GM18526 (cell line): ENCODE results near the gene SECTM1.

Source experiments
- POLR2A ChIP-seq: IDR thresholded peaks from 3 replicates; pipeline ENCODE4 v1.6.1; 2011; ENCODE audit not compliant: insufficient read length; ENCODE audit errors: extremely low read depth

The SECTM1 gene

GRCh38 chr17:82338858-82339633 is 5.5 kb upstream of the SECTM1 start:
- TF ChIP-seq POLR2A: no peak

- TF ChIP-seq POLR2A: no peak
Measured at GRCh38 chr17:82334622-82335394, 1.2 kb upstream of the SECTM1 start.

GRCh38 chr17:82334204-82334621 is 647 bp upstream of the SECTM1 start:
- no peak for TF ChIP-seq POLR2A

GRCh38 chr17:82332669-82333278 is 792 bp downstream of the SECTM1 start:
- TF ChIP-seq POLR2A: no peak

- TF ChIP-seq POLR2A: no peak
Measured at GRCh38 chr17:82331345-82331939, 2.1 kb downstream of the SECTM1 start.

GRCh38 chr17:82330322-82331239 is 3.0 kb downstream of the SECTM1 start:
- no peak for TF ChIP-seq POLR2A

- no peak for TF ChIP-seq POLR2A
Measured at GRCh38 chr17:82329683-82330321, 3.8 kb downstream of the SECTM1 start.

- TF ChIP-seq POLR2A: no peak
Measured at GRCh38 chr17:82328994-82329507, 4.5 kb downstream of the SECTM1 start.

- TF ChIP-seq POLR2A: no peak
Measured at GRCh38 chr17:82328141-82328993, 5.2 kb downstream of the SECTM1 start.

GRCh38 chr17:82327757-82328140 is 5.8 kb downstream of the SECTM1 start:
- TF ChIP-seq POLR2A: no peak

GRCh38 chr17:82327289-82327688 is 6.3 kb downstream of the SECTM1 start:
- no peak for TF ChIP-seq POLR2A

- no peak for TF ChIP-seq POLR2A
Measured at GRCh38 chr17:82325286-82326180, 8.0 kb downstream of the SECTM1 start.
